Central memory CD4-positive, alpha-beta T cell (primary cell): ENCODE results near the gene CDHR4.
"Not testable (repeated sequence)": the region's sequence is repeated elsewhere in the genome, so short reads cannot be mapped to it uniquely, and the experiment has no call there.

Experiments
- DNase-seq: peaks from one replicate; pipeline ENCODE4 v3.0.0; 2022

CDHR4 gene

DNA sequence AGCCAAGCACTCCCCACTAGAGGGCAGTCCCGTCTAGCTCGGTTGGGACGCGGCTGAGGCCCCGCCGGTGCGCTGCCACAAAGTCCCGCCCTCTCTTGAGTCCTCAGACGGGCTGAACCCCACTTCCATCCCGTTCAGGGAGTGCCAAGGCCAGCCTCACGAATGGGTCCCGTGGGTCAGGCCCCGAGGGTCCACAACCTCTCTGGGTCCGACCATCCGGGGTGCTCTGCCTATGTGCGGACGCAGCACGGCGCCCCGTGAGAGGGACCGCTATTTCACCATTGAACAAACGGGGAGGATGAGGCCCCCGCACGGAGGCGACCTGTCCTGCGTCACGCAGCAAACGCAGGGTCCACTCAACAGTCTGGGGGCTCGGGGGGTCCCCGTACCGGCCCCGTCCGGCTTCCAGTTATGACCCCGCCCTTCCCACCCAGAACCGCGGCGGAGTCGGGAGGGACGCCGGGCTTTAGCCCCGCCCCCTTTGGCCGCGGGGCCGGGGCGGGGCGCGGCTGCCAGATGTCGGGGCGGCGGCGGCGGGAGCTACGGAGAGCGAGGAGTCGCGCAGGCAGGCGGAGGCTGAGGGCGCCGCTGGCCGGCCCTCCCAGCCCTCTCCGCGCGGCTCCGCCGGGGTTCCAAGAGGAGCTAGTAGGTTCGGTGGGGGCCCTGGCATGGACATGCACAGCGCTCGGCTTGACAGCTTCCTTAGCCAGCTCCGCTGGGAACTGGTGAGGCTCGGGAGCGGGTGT is 3.2 kb upstream of the CDHR4 start, which contains the start of gene INKA1:
INKA1 (plus strand) TSS at position 543 of the 746 bp plus-strand sequence; CDS start at position 675, 132 bp downstream.
- DNase-seq: peak; percentile 85

DNA sequence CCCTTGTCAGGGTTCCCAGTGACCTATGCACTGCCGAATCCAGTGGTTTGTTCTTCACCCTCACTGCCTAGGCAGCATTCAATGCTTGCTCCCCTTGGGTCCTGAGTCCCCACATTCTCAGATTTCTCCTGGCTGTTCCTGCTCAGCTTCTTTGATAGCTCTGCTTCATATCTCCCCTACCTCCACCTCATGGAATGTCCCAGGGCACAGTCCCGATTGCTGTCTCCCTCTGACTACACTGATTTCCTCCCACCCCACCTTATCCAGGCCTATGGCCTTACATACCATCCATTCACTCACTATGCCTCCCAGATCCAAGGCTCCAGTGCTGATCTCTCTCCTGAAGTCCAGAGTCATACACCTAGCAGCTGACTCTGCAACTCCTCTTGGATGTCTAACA is 1.5 kb upstream of the CDHR4 start:
- no peak for DNase-seq

DNA sequence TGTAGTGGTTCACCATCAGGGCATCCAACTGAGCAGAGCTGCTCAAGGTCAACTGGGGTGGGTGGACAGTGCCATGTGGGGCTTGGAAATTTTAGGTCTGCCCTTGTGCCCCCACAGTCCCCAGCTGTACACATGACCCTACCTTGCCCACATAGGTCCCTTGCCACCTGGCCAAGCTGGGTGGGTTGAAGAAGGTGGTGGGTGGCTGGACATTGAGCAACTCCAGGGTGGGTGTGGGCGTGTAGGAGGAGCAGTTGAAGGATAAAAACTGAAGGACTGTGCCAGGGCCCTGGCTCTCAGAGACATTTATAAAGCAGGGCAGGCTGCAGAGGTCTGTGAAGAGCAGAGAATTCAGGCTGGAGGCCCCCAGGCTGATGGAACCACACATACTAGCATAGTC is 568 bp downstream of the CDHR4 start:
- DNase-seq: no peak

DNA sequence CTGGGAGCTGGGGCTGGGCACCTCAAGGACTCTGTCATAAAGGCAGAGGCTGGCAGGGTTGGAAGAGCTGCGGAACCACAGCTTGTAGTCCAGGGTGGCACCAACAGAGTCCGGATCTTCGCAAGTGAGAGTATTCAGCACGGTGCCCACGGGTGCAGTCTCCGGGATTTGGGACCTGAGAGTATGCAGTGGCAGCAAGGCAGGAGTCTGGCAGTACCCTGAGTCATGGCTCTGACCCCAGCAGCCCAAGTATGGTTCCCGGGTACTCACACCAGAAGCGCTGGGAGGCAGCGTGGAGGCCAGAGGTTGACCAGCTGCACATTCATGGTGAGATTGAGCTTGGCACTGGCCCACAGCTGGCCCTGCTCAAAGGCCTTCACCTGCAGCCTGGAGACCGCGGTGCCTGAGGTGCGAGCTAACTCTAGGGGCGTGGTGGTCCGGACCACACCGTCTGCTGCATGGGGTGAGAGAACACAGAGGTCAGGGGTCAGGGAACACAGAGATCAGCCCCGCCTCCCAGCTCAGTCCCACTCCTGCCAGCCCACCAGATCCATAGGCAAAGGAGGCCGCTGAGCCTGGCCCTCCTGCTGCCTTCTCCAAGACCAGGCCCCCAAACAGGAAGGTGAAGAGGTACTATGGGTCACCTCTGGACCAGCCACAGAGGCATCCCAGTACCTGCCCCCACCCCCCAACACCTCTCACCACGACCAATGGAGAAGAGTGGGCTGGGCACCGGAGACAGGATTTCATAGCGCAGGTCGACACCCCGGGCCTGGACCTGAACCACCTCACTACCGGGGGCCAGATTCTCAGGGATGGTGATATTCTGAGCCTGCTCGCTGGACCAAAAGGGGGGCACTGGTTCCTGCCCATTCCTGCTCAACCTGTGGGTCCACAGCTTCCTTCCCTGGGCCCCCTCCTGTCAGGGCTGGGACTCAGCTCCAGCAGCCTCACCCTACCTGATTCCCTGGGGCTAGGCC is 4.5 kb downstream of the CDHR4 start:
- no peak for DNase-seq

DNA sequence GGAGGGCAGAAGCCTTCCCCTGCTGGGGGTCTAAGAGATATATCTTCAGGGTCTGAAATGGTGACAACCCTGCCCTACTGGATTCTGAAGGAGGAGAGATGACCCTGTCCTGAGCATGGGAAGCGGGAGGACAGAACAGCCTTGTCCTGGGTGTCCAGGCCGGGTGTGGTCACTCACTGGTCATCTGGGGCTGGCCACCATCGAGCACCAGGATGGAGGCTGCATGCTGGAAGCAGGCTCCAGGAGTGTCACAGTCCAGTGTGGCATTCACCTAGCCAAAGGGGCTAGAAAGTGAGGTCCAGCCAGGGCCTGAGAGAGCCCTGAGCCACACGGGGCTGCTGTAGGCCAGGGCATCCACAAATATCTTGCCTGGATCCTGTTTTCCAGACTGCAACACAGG is 5.2 kb downstream of the CDHR4 start:
- DNase-seq: no peak

DNA sequence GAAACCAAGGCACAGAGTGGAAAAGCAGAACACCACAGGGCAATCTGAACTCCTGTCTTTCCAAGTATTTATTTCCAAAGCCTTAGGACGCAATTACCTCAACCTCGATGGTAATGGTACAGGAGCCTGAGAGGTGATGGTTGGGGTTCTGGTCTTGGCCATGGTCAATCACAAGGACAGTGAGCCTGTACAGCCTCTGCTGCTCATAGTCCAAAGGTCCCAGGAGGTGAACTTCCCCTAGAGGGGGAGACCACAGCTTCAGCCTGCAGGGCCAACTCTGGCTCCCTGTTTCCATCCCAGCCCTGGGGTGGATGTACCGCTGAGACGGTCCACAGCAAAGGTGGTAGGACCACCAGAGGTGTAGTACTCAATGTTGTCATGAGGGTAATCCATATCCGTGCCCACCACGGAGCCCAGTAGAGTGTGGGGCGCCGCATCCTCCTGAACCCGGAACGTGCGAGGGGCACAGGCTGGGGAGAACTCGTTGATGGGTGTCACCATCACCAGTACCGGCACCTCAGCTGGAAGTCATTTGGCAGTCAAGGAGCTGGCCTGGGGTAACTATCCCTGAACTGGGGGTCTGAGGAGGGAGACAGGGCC is 6.1 kb downstream of the CDHR4 start:
- DNase-seq: no peak

DNA sequence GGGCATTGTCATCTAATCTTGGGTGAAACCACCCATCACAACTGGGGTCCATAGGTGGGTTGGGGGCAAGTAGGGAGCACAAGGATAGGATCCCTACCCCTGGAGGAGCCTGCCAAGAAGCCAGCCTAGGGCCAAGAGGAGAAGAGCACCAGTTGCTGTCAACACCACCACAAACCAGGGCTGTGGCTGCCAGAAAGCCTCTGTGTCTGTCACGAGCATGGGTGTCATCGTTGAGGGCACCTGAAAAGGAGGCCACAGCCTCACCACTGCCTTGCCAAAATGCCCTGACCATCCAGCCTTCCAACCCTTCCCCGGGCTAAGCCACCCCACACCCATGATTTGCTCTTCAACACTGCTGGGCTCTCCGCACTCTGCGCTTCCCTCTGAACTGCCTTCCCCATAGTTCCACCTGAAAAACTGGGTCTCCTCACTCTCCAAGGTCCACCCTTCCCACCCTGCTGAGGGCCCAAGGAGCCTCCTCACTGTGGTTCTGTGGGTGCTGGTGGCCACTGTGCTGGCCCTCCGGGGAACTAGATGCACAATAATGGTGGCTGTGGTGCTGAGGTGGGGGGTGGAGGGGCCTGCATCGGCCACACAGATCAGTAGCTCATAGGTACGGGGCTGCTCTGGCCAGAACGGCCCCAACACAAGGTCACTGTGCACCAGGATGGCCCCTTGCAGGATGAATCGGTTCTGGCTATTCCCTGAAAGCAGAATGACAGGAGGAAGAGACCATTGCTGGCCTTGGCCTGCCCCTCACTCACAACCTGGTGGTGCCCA is 7.1 kb downstream of the CDHR4 start:
- DNase-seq: no peak

DNA sequence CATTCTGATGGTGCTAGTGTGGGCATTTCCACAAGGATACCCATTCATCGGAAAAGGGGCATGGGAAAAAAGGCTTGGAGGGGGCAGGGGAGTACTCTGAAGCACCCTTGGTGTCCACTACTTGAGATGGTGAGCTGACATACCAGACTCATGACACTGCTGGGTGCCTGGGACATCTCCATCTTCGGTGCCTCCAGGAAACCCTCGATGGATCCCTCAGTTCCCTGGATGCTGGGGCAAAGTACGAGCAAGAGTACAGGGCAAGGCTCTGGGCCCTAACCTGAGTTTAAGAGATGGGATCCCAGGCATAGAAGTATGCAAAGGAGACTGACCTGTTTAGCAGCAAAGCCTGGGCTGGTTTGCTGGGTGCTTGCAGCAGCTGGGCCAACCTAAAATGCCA is 8.1 kb downstream of the CDHR4 start:
- no peak for DNase-seq

DNA sequence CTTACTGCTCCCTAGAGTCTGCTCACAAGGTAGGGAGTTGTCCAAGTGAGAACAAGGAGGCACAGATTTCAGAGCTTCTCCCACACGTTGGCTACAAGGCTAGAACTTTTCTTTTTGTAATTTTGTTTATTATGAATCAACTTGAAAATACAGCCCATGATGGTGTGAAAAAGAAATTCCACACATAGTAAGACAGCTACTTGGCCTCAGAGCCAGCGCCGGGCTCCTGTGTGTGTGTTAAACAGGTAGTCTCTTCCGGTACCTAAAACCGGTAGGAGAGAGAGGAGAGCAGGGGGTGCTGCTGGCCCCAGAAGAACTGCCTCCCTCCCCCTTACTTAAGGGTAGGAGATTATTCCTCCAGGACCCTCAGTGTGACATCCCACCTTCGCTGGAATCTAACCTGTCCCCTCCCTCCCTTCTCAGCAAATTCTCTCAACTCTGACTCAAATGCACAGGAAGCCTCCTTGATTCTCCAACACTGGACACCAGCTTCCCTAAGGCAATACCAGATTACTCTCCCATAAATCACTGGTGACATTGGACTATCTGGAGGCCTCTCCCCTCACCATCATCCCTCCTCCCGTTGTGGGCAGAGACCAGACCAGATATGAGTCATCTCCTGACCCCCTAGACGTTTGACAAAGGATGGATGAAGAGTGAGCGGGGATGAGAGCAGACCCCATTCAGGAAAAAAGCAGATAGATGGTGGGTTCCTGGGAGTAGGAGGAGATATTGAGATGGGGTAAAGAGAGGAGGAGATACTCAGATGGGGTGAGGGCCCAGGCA is 8.9 kb downstream of the CDHR4 start:
- no peak for DNase-seq

DNA sequence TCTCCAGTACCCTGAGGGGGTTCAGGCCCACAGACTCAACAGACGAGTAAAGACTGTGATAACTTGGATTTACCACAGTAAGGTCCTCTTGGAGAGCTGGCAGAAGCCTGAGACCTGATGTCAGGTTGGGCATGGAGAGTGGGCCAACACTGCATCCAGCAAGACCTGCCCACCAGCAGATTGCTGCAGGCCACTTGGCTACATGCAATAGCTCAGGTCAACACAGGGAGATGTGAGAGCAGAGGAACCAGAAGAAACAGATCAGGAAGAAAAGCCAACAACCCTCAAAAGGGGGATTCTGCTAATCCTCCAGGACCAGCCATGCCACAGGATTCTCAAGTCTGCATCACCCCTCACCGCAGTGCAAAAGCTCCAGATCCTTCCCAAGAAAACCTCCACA is 11.6 kb downstream of the CDHR4 start:
- DNase-seq: no peak

DNA sequence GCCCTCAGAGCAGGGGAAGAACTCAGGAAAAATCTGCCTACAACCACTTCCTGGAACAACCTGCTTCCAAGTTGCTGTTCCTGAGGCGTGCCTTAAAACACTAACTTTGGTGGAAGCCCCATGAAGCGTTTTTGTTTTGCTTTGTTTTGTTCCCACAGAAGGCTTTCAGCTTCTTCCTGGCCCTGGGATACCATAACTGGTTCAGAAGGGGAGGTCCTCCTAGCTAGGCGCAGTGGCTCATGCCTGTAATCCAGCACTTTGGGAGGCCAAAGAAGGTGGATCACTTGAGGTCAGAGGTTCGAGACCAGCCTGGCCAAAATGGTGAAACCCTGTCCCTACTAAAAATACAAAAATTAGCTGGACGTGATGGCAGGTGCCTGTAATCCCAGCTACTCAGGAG is 12.1 kb downstream of the CDHR4 start:
- no peak for DNase-seq

DNA sequence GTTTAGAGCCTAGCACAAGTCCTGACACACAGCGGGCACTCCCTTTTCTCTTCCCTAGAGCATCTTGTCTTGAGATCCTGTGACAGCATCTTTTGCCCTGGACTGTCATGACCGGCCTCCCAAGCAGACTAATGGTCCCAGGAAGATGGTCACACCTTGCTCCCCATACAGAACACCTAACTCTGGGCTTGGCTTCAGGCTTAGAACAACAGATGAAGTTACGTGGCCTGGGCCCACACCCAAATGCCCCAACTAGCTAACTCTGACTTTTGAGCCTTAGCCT is 12.6 kb downstream of the CDHR4 start:
- no peak for DNase-seq

DNA sequence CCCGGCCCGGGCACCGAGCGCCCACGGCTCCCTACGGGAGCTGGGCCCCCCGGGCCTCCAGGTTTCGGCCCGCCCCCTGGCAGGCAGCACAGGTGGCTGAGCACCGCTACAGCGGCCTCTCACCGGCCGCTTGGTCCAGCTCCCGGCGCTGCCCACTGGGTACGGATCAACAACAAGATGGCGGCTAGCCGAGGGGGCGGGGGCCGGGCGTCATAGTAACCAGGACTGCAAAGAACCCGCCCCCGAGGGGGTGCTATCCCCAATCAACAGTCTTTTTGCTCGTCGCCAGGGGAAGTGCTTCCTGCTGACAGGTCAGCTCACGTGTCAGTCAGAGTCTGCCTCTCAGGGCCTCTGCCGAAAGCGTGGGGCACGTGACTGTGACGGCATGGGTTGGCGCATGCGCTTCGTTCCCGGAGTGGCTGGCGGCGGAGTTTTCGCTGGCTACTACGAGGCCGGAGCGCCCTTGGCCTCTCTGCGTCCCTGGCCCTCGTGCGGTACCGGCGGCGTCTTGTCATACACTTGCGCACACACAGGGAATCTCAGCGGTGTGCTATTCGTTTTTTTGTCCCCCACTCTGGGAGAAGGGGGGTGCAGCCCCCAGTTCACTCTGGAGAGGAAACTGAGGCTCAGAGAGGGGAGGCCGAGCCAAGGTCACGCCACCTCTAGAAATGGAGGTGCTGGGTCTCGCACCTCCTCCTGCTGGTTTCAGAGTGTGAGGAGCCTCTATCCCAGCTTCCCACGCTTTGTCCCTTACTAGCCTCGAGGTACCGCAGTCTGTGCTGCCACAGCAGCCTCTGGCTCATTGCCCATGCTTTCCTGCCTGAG is 13.1 kb downstream of the CDHR4 start, which contains the start of gene IP6K1:
IP6K1 (minus strand) TSS at position 186 of the 825 bp plus-strand sequence. CDS start 38,502 bp downstream, outside the sequence.
- peak; percentile 99 for DNase-seq

DNA sequence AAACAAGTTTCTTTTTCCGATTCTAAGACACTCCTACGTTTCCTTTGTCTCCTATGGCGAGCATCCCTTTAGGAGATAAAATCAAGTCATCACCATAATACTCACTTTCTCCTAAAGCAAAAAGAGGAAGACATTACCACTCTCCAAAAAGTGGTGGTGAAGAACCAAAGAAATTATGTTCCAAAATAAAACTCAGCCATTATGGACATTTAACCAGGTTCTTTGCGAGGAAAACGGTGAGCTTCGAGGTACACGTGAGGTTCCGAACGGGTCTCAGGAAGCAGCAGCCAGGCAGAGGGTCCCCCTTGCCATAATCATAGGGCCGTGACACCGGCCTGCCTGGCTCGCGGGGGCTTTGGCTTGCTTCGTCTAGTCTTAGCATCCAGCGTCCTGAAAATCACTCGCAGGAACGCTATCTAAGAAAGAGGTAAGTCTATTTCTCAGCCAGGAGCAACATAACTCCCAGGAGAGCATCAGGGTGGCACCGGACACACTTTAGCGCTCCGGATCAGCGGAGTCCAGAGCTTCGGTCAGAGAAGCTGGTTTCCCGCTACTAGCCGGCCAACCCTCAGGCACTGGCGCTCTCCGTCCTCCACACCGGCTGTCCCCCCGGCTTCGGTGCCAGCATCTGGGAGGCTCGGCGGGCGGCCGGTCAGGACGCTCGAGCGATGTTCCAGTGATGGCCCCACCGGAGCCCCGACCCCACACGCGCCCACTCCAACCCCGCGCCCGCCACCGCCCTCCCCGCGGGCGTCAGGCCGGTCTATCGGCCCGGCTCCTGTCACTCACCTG is 13.9 kb downstream of the CDHR4 start:
- no peak for DNase-seq

DNA sequence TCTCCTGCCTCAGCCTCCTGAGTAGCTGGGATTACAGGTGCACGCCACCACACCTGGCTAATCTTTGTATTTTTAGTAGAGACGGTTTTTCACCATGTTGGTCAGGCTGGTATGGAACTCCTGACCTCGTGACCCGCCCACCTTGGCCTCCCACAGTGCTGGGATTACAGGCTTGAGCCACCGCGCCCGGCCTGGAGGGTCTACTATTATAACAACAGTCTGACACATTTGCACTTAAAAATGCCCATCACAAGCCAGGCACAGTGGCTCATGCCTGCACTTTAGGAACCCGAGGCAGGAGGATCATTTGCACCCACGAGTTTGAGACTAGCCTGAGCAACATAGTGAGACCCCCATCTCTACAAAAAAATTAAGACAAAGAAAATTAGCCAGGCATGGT is 17.4 kb downstream of the CDHR4 start:
- DNase-seq: not testable (repeated sequence)

DNA sequence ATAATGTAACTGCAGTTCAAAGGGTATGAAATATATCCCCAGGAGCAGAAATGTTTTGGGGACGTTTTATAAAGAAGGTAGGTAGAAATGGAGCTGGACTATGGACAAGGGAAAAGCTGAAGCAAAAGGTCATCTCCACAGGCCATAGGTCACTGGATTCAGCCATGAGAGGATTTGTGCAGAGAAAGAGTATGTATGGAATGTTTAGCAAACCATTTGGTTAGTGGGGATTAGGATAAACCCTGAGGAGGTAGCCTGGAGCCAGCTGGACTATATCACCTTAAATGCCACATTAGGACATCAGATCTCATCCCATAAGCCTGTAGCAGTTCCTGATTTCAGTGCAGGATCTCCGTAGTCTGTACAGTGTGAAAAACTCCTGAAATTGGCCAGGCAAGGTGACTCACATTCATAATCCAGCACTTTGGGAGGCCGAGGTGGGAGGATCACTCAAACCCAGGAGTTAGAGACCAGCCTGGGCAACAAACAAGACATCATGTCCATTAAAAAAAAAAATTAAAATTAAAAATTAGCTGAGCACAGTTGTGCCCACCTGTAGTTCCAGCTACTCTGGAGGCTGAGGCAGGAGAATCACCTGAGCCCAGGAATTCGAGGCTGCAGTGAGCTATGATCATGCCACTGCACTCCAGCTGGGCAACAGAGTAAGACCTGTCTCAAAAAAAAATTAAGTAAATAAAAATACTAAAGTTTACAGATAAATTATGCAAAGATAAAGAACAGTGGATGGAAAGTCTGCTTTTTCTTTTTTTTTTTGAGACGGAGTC is 18.1 kb downstream of the CDHR4 start:
- DNase-seq: no peak

DNA sequence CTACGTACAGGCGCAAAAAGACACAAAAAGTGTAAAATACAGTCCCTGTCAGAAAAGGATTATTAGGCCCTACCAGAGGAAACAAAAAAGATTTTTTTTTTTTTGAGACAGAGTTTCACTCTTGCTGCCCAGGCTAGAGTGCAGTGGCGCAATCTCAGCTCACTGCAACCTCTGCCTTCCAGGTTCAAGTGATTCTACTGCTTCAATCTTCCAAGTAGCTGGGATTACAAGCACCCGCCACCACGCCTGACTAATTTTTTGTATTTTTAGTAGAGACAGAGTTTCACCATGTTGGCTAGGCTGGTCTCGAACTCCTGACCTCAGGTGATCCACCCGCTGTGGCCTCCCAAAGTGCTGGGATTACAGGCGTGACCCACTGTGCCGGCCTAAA is 18.7 kb downstream of the CDHR4 start:
- not testable (repeated sequence) for DNase-seq

DNA sequence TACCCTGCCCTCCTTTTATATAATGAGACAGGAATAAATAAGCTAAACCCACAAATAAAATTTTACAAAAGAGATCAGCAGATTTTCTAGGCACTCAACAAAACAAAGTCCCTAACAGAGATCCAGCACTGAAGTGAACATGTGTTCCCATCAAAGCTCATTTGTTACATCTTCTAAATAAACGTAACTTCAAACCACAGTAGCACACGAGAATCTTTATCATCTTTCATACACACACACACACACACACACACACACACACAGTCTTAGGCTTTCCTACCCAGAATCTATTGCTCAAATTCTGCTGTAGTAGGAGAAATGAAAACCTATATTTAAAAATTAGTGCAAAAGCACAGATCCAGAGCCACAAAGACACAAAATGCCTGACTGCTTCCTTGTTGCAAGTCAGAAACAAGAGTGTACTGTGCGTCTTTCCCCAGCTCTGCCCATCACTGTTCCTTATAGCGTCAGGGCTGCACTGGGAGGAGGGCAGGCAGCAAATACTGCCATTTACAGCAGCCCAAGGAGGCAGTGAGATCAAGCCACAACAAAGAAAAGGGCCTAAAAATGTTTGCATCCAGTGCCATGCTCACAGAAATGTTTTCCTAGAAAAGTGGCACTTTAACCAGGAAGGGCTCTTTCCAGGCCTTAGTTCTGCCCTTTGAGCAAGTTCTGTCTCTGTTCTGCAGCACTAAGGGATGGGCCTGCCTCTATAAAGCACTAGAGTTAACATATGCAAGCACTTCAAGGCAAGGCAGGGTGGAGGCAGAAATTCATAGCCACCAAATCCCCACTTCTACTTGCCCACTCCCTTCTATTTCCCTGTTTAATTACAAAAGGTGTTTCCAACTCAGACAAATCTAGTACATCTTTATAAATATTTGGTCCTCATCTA is 19.3 kb downstream of the CDHR4 start:
- no peak for DNase-seq
